Mesendoderm (in vitro differentiated cells): ENCODE data around the gene CTNNA2. TPM values are rescaled to one million over a fixed set of nuclear protein-coding genes. Genes with fewer than 3 reads are reported as not detected.

ENCODE experiments used
- small RNA-seq: library from polyadenylated mRNA; stranded (forward); fragments of <200 nt; extraction: miRNeasy Mini kit (QIAGEN cat#:217004); gene quantifications from one replicate; pipeline ENCODE3, GENCODE V24; 2013; ENCODE audit not compliant: insufficient read depth

Gene CTNNA2

Small RNA genes lying within 50 kb of the gene (small RNA-seq; reads per million reads assigned to genes)
- not detected for gene MIR4264
- not detected for gene MIR8080
- gene RNU6-561P, result not detected
